HG03432 (cell line): Measurements from ENCODE around the gene TRAPPC12.
"Not testable (repeated sequence)": the region's sequence is repeated elsewhere in the genome, so short reads cannot be mapped to it uniquely, and the experiment has no call there.

Experiments
- ATAC-seq: cut with Tn5 transposase; IDR thresholded peaks from one replicate; pipeline ENCODE4 v1.9.1; 2021; ENCODE audit warnings: mild to moderate bottlenecking, moderate library complexity; ENCODE audit not compliant: unreplicated experiment

The TRAPPC12 gene

GRCh38 chr2:3451926-3452671 lies 72.6 kb downstream of the TRAPPC12 start:
- no peak for ATAC-seq

- no peak for ATAC-seq
Measured at GRCh38 chr2:3453190-3453999, 73.9 kb downstream of the TRAPPC12 start.

DNA sequence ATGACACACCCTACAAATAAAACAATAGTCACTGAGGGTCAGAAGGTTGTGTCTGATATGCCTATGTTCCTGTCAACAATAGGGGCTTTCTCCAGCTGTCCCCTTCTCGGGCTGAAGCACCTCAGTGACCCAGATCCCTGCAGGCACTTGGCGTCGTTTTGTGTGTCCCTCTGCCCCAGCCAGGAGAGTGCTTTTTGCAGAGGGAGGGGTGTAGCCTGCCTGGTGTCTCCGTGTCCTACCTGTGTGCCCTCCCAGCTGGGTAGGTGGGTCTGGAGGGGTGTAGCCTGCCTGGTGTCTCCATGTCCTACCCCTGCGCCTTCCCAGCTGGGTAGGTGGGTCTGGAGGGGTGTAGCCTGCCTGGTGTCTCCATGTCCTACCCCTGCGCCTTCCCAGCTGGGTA lies 74.5 kb downstream of the TRAPPC12 start:
- ATAC-seq, result not testable (repeated sequence)

- ATAC-seq, result no peak
Measured at GRCh38 chr2:3454802-3455201, 75.3 kb downstream of the TRAPPC12 start.

DNA sequence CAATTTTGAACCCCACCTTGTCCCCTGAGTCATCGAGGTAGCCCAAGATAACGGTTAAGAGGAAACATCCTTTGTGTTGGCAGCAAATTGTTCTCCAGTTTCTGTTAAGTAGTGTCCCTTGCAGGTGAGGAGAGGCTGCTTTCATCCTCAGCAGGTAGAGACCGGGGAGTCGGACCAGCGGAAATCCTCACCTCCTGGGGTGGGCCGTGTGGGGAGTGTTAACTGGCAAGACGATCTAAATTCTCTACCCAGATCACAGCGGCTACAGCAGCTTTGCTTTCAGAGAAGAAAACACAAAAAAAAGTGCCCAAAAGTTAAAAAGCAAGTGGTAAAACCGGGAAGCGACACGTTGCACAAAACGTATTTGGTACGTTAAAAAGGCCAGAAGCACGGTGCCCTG lies 76.6 kb downstream of the TRAPPC12 start:
- ATAC-seq, result no peak

DNA sequence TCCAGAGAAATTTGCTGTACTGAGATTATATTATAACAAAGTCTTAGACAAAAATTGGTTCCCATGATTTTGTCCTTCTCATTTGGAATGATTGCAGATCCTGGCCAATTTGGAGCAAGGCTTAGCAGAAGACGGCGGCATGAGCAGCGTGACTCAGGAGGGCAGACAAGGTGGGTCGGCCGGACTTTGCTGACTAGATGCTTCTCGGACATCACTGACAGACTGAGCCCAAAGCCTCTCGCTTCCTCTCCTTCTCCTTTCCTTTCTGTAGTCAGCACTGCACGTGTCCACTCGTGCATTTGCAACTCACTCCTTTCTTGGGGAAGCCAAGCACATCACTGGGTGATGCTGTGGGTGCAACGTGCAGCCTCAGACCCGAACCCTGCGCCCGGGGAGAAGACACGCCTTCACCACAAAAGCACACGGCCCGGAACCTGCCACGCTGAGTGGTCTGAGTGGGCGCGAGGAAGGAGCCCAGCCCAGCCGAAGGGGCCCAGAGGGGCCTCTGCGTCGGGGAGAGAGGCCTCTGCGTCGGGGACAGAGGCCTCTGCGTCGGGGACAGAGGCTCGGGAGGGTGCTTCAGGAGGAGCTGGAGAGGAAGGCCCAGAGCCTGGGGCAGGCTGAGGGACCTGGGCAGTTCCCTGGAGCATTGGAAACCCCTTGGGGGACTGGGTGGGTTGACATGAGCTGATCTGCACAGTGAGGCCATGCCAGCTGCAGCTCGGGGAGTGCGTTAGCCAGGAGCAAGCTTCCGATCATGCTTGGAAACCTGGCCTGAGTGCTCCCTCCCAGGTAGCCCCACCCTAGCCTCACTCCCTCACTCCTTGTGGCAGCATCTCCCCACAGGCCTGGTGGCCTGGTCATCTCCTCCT lies 78.3 kb downstream of the TRAPPC12 start:
- no peak for ATAC-seq

GRCh38 chr2:3458396-3459184 lies 79.1 kb downstream of the TRAPPC12 start:
- ATAC-seq, result no peak

DNA sequence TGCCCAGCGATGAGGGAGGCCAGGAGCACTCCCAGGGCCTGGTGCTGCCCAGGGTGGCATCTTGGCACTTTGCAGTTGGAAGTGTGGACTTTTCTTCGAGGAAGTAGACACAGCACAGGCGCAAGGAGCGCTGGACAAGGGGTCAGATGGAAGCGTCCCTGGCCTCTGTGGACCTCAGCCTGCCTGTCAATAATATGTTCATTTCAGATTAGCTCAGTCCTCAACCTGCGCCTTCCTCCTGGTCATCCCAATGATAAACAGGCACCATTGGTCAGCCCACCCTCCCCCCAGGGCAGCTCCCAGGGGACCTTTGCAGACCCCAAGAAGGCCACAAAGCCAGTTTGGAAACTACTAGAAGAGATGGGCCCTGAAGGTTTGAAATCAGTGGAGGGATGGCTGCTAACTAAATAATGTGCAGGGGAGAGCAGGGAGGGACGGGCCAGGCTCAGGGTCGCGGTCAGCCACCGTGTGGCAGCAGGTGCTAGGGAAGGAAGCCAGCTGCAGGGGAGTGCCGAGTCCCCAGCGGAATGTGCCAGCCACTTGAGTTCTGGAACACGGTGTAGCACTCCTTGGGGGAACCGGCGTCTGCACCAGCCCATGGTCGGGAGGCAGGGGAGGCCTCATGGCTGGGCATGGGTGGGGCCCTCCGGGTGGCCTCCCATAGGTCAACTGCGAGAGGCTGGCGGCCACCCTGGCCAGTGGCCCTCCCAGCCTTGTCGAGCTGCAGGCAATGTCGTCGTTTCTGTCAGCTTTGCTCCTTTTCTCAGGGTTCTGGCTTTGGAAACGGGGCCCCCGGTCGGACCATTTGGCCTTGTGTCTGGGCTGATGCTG lies 79.9 kb downstream of the TRAPPC12 start:
- ATAC-seq, result no peak

GRCh38 chr2:3460156-3460555 lies 80.7 kb downstream of the TRAPPC12 start:
- ATAC-seq, result no peak

- ATAC-seq, result no peak
Measured at GRCh38 chr2:3460831-3461800, 81.6 kb downstream of the TRAPPC12 start.

DNA sequence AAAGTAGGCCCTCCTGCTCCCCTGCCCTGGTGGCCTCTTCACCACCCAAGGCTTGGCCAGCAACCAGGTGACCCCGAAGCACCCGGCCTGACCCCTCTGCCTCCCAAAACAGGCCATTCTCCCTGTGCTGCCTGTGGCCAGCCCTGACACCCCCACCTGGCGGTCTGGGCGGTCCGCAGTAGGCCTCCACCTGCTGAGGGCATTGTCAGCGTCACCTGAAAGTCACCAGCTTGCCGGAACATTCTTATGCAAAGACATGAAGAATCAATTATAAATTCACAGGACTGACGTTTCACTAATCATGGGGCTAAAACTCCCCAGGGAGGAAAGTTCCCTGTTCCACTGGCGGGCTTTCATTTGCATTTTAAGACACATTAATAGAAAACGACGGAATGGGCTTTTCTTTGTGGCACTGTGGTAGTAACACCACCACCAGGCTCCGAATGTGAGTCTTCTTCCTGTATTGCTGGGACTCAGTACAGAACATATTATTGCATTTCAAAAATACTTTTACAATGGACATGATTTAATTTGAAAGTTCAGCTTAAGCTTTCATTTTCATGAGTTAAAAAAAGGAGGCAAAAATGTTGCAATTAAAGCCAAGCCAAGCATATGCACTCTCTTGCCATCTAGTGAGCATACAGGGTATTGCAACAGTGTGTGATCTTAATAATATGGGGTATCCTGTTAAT lies 82.5 kb downstream of the TRAPPC12 start:
- ATAC-seq, result peak; percentile 81

- ATAC-seq, result peak; percentile 5
Measured at GRCh38 chr2:3462493-3463104, 83.1 kb downstream of the TRAPPC12 start.

DNA sequence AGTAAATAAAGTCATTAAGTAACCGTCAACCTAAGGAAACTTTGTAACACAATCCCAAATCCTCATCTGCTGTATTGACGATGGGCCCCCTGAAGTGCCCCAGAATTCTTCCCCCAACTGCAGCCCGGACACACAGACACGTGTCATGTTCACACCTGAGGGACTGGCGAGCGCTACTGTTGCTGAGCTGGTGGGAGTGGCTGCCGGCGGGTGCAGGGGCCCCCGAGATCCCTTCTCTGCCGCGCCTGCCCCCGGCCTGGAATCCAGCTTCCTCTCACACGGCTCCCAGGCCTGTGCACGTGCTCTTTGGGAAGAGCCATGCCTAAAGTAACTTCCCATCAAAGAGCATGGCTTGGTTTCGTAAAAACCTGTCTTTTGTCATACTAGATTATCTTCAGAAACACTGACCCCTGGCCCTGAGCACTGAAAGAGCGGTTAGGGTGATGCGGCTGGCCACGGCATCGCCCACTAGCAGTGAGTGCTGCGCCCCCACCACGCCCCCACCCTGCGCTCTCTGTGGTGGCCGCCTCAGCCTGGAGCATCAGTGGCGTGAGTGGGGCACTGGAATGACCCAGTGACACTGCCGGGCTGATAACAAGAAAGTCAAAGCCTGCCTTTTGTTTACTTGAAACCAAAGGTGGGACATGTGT lies 83.8 kb downstream of the TRAPPC12 start:
- no peak for ATAC-seq

DNA sequence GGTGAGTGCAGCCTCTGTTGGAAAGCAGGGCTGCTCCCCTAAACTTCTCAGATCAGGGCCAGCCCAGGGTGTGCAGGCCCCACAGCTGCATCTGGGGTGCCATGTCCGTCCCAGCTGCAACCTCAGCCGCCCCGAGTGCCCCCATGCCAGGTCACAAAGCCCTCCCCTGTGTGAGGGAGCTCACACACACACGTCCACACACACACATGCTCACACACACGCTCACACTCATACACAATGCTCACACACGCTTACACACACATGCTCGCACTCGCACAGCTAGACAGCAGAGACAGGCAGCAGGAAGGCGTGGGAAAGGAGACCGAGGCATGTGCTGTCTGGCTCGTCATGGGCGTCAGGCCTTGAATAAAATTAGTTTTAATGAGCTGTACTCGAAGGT lies 84.5 kb downstream of the TRAPPC12 start:
- ATAC-seq, result no peak

DNA sequence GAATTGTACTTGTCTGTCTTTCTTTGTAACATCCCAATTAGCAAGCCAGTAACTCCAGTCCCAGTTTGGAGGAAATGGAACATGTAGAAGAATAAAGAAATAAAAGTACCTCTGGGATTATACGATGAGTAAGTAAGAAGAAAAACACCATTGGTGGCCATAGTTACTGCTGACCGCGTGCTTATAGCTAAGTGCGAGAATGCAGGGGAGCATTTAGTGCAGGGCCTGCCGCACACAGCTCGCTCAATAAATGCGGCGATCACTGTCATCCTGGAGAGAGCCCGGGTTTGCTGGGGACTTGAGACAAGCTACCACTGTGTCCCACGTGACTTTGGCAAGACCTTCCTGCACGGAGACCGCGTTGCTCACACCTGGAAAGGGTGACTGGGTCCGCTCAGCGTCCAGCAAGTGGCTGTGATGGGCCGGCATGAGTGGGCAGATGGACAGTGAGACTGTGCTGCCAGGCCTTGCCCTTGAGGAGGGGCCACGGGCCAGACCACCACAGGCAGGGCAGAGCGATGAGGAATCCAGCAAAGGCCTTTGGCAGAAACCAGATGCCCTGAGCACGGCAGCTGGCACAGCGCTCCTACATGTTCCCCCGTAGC lies 85.0 kb downstream of the TRAPPC12 start:
- no peak for ATAC-seq

DNA sequence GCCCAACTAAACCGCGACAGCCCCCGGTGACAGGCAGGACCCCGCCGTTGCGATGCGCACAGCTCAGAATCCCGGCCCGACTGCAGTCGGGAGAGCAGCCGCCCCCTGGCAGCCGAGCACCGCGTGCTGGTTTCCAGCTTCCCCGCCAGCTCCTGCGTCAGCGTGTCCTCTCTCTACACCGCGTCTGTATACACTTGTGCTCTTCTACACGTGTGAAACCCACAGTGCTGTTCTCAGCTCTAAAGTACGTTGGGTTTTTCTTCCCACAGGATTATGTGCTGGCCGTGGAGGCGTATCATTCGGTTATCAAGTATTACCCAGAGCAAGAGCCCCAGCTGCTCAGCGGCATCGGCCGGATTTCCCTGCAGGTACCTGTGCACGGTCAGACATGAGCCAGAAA lies 85.8 kb downstream of the TRAPPC12 start:
- ATAC-seq, result no peak
